NCI-H146 (cell line): ENCODE results near the gene ZGPAT.

ENCODE experiments used
- DNase-seq: peaks from one replicate; lab custom pipeline; 2025; lab: John Stamatoyannopoulos, UW

Gene ZGPAT

DNA sequence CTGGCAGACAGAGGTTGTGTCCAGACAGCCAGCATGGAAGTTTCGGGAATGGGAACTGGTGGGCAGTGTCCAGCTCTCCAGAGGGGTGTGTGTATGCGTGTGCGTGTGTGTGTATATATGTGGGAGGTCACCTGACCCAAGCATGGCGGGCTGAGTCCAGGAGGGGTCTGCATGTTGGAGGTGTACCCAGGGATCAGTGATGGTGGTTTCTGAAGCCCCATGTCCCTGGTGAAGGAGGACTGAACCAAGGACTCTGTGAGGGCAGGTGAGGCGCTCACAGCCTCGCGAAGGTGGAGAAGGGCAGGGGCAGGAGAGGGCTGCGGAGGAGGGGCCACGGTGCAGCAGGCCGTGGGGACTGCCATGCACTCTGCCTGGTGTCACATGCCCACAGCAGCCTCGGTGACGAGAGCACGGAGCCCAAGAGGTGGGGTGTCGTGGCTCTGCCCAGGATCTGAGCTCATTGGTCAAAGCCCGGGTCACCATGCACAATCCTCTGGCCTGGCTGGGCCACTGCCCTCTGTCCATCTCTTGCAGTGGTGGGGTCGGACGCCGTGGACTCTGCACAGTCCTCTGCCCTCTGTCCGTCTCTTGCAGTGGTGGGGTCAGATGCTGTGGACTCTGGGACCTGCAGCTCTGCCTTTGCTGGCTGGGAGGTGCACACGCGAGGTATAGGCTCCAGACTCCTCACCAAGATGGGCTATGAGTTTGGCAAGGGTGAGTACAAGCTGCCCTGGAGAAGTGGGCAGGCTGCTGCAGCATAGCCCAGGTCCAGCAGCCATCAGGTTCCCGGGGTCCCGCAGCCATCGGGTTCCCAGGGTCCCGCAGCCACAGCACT, 26.5 kb downstream of the ZGPAT start:
- DNase-seq = no peak

DNA sequence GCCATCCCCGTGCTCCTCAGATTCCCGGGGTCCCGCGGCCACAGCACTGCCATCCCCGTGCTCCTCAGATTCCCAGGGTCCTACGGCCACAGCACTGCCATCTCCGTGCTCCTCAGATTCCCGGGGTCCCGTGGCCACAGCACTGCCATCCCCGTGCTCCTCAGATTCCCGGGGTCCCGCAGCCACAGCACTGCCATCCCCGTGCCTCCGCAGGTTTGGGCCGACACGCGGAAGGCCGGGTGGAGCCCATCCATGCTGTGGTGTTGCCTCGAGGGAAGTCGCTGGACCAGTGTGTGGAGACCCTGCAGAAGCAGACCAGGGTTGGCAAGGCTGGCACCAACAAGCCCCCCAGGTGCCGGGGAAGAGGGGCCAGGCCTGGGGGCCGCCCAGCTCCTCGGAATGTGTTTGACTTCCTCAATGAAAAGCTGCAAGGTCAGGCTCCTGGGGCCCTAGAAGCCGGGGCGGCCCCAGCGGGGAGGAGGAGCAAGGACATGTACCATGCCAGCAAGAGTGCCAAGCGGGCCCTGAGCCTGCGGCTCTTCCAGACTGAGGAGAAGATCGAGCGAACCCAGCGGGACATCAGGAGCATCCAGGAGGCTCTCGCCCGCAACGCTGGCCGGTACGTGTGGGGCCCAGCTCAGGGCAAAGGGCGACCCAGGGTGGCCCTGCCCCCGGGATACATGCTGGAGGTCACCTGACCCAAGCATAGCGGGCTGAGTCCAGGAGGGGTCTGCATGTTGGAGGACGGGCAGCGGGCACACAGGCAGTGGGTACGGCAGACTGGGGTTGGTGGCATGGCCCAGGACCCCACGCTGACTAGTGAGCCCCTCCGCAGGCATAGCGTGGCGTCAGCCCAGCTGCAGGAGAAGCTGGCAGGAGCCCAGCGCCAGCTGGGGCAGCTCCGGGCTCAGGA, 27.4 kb downstream of the ZGPAT start:
- DNase-seq = no peak

DNA sequence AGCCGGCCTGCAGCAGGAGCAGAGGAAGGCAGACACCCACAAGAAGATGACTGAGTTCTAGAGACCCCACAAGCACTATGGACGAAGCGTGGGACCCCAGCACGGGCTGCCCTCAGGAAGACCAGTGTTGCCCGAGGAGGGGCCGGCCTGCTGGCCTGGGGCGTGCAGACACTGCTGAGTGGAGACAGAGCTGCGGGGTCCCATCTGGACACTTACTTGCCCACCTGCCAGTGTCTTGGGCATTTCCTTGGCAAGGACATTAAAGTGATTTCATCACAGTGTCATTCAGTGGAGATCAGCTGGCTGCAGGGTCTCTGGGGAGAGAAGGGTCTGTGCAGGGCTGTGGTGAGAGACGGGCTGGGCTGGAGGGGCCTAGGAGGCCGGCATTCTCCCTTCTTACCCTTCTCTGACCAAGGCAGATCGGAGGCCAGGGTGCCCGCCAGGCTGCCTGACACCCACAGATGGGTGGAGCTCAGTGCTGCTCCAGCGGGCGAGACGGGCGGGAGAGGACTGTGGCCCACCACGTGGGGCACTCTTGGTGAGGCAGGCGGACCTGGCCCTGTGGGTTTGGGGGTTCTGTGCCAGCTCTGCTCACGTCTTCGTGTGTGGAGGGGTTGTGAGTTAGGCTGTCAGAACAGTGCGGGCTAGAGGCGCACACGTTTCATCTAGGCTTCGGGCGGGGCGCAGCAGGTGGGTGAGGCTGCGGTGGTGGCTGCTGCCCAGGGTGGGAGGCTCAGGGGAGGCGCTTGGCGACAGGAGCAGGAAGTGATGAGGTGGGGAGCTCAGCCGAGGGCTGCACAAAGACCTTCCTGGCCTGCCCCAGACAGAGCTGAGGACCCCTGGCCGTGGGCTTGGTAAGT, 28.2 kb downstream of the ZGPAT start, which contains the start of gene LIME1:
Gene LIME1, plus strand, starts transcription at position 806 of the 860 bp plus-strand sequence. CDS start 886 bp downstream, outside the sequence.
- no peak for DNase-seq

DNA sequence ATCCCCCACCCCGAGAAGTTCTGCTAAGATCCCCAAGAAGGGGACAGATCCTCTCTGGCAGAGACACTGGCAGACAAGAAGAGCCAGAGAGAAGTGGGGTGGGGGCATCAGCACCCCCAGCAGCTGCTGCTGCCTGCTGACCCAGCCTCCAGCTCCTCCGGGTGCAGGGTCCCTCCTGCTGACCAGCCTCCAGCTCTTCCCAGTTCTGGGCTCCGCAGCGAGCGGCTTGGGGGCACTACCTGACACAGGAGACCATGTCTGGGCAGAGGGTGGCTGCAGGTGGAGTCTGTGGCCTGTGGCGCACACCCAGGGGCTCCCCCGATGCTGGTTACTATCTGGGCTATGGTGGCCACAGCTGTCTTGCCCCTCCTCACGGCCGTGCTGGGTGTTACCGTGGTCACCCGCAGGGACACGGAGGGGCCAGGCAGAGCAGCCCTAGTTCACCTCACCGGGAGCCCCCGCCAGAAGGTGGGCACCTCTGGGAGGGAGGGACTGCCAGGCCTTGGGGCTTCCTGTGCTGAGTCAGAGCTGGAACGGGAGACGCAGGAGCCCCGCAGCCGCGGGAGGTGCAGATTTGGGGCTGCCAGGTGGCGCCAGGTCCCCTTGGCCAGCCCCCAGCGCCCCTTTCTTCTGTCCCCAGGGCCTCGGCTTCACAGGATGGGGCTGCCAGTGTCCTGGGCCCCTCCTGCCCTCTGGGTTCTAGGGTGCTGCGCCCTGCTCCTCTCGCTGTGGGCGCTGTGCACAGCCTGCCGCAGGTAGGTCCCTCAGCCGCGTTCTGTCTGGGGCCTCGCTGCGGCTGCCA, 29.3 kb downstream of the ZGPAT start:
- no peak for DNase-seq

DNA sequence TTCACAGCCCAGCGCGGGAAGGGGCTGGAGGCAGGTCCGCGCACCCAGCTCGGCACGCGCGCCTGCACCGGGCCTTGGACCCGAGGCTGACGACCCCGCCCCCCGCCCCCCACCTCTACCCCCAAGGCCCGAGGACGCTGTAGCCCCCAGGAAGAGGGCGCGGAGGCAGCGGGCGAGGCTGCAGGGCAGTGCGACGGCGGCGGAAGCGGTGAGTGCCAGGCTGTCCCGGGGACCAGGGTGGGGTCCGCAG, 29.8 kb downstream of the ZGPAT start:
- no peak for DNase-seq

DNA sequence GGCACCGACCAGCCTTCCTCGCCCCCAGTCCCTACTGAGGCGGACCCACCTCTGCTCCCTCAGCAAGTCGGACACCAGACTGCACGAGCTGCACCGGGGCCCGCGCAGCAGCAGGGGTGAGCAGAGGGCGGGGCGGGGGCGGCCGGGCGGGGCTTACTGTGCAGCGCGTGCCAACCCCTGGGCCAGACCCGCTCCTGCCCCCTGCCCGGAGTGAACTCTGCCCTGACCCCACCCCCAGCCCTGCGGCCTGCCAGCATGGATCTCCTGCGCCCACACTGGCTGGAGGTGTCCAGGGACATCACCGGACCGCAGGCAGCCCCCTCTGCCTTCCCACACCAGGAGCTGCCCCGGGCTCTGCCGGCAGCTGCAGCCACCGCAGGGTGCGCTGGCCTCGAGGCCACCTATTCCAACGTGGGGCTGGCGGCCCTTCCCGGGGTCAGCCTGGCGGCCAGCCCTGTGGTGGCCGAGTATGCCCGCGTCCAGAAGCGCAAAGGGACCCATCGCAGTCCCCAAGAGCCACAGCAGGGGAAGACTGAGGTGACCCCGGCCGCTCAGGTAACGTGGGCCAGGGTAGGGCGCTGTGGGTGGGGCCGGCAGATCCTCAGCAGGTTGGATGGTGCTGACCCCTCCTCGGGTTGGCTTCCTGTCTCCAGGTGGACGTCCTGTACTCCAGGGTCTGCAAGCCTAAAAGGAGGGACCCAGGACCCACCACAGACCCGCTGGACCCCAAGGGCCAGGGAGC, 30.3 kb downstream of the ZGPAT start:
- peak; percentile 19 for DNase-seq

DNA sequence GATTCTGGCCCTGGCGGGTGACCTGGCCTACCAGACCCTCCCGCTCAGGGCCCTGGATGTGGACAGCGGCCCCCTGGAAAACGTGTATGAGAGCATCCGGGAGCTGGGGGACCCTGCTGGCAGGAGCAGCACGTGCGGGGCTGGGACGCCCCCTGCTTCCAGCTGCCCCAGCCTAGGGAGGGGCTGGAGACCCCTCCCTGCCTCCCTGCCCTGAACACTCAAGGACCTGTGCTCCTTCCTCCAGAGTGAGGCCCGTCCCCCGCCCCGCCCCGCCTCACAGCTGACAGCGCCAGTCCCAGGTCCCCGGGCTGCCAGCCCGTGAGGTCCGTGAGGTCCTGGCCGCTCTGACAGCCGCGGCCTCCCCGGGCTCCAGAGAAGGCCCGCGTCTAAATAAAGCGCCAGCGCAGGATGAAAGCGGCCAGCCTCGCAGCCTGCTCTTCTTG, 30.9 kb downstream of the ZGPAT start:
- peak; percentile 15 for DNase-seq

DNA sequence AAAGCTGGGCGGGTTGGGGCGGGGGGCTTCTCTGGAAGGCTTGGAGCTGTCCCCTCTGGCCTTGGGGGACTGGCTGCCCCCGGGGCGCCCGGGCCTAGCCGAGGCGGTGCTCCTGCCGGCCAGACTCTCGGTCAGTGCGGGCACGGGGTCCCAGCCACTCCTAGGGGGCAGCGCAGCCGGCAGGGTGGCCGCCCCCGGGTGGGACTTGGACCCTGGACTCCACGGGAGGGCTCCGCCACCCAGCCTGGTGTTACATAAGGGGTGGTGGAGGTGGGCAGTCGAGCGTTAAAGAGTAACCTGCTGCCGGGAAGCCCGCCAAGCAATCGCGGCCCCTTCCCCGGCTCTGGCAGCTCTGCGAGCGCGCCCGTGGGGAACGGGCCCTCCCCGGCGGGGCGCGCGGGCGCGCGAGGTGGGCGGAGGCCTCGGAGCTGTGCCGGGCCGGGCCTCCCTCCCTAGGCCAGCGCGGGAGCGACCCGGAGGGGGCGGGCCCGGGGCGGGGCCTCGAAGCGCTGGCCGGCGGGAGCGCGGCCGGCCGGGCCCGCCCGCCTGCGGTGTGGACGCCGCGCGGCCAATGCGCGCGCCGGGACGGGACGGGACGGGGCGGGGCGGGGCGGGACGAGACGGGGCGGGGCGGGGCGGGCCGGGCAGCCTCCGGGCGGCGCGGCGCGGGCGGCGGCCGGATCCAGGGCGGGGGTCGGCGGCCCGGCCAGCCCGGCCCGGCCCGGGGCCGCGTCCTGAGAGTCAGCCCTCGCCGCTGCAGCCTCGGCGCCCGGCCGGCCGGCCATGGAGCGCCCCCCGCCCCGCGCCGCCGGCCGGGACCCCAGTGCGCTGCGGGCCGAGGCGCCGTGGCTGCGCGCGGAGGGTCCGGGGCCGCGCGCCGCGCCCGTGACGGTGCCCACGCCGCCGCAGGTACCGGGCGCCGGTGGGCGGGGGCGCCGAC, 31.6 kb downstream of the ZGPAT start, which contains the start of gene SLC2A4RG:
Gene SLC2A4RG, plus strand, starts transcription at position 647 of the 940 bp plus-strand sequence. Its CDS starts 137 bp downstream, at position 784.
- peak; percentile 70 for DNase-seq

DNA sequence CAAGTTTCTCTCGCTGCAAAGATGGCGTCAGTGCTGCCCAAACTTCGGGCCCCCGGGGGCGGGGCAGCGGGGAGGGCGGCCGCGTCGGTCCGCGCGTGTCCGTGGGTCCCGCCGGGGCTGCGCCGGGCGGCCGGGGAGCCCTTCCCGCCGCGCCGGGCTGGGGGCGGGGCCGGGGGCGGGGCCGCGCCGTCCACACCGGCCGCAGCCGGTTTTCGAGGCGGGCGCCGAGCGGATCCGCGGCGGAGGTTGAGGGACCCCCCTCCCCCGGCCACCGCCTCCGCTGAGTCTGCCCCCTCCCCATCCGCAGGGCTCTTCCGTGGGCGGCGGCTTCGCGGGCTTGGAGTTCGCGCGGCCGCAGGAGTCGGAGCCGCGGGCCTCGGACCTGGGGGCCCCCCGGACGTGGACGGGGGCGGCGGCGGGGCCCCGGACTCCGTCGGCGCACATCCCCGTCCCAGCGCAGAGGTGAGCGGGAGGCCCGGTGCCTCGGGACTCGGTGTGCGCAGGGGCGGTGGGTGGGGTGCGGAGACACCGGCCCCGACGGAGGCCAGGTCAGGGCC, 32.3 kb downstream of the ZGPAT start:
- DNase-seq = peak; percentile 50

- peak; percentile 75 for DNase-seq
These were observed 33.0 kb downstream of the ZGPAT start for GRCh38 chr20:63740627-63741353.

DNA sequence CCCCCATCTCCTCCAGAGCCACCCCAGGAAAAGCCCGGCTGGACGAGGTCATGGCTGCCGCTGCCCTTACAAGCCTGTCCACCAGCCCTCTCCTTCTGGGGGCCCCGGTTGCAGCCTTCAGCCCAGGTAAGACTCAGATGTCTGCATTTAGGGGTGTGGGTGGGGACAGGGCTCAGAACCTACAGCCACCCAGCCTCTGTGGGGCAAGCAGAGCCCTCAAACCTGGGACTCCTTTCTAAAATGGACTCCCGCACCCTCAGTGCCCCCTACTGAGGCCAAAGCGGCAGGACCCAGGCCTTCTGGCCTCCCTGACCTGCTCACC, 33.5 kb downstream of the ZGPAT start:
- DNase-seq = no peak

DNA sequence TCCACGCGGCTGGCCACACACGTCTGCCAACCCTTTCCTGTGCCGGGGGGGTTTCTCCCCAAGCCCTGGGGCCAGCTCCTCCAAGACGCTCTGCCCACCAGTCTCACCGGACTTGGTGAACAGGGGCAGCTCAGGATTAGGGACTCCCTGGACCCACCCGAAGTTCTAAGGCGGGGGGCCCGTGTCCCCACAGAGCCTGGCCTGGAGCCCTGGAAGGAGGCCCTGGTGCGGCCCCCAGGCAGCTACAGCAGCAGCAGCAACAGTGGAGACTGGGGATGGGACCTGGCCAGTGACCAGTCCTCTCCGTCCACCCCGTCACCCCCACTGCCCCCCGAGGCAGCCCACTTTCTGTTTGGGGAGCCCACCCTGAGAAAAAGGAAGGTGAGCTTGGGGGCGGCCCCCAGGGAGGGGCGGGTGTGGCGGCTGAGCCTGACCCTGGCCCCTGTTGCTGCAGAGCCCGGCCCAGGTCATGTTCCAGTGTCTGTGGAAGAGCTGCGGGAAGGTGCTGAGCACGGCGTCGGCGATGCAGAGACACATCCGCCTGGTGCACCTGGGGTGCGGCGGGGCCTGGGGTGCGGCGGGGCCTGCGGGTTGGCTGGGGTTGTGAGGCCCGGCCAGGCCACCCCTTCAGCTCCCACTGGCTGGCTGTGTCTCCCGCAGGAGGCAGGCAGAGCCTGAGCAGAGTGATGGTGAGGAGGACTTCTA, 34.0 kb downstream of the ZGPAT start:
- DNase-seq = no peak

DNA sequence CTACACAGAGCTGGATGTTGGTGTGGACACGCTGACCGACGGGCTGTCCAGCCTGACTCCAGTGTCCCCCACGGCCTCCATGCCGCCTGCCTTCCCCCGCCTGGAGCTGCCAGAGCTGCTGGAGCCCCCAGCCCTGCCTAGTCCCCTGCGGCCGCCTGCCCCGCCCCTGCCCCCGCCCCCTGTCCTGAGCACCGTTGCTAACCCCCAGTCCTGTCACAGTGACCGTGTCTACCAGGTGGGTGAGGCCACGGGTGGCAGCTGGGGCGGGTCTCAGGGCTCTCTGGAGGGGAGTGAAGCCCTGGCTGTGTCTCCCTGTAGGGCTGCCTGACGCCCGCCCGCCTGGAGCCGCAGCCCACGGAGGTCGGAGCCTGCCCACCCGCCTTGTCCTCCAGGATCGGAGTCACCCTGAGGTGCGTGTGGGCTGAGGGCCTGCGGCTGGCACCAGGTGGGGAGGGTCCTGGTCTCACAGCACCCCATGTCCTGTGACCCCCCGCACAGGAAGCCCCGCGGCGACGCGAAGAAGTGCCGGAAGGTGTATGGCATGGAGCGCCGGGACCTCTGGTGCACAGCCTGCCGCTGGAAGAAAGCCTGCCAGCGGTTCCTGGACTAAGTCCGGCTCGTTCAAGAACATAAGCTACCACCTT, 34.7 kb downstream of the ZGPAT start:
- DNase-seq = no peak

DNA sequence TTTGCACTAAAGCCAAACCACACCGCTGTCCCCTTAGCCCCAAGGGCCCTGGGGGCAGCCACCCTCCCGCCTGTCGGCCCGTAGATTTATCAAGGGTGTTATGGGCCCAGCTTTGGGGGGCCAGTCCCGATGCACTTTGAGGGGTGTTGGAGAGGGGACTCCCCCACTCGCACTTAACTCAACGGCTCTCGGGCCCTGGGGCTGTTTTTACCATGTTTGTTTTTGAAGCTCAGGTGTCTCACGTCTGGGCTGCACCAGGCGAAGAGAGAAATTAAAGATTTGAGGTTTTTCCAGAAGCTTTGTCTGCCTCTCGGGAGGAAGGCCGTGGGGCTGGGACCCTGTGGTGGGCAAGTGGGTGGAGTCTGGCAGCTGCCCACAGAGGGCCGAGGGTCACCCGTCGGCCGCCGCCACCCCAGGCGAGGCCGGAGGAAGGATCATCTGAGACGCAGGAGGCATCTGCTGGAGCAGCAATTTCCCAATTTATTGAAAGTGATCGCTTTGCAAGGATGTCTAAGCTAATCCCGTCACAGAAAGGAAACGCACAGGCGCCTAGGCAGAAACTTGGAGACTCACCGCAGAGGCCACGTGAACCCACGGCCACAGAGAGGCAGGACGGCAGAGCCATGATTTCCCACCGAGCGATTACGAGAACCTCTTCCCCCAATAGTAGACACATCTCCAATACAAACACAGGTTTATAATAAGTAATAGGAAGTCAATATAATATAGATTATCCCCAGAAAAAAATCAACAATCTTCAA, 35.6 kb downstream of the ZGPAT start:
- no peak for DNase-seq

GRCh38 chr20:63744158-63744557, 36.3 kb downstream of the ZGPAT start:
- DNase-seq = no peak
